HG02870 (cell line): ENCODE results near the gene TCHP.

ENCODE experiments used
- ATAC-seq: cut with Tn5 transposase; IDR thresholded peaks from one replicate; pipeline ENCODE4 v1.9.1; 2021; ENCODE audit warnings: mild to moderate bottlenecking, moderate library complexity; ENCODE audit not compliant: unreplicated experiment

TCHP gene

GRCh38 chr12:109931143-109931542, 31.1 kb downstream of the TCHP start:
- no peak for ATAC-seq

- ATAC-seq: no peak
These were observed 32.9 kb downstream of the TCHP start for GRCh38 chr12:109932878-109933503.

- no peak for ATAC-seq
These were observed 34.0 kb downstream of the TCHP start for GRCh38 chr12:109934026-109934425.

GRCh38 chr12:109937371-109937770, 37.3 kb downstream of the TCHP start:
- no peak for ATAC-seq

GRCh38 chr12:109938947-109939346, 38.9 kb downstream of the TCHP start:
- no peak for ATAC-seq

- ATAC-seq: no peak
These were observed 39.4 kb downstream of the TCHP start for GRCh38 chr12:109939504-109939903.

- ATAC-seq: no peak
These were observed 40.4 kb downstream of the TCHP start for GRCh38 chr12:109940339-109940923.

GRCh38 chr12:109943811-109944210, 43.7 kb downstream of the TCHP start:
- ATAC-seq: no peak

- ATAC-seq: no peak
These were observed 44.7 kb downstream of the TCHP start for GRCh38 chr12:109944561-109945359.

GRCh38 chr12:109946505-109946904, 46.4 kb downstream of the TCHP start:
- ATAC-seq: no peak

- no peak for ATAC-seq
These were observed 46.8 kb downstream of the TCHP start for GRCh38 chr12:109946913-109947312.

- ATAC-seq: no peak
These were observed 47.4 kb downstream of the TCHP start for GRCh38 chr12:109947521-109947920.

- no peak for ATAC-seq
These were observed 48.3 kb downstream of the TCHP start for GRCh38 chr12:109948368-109948767.

- no peak for ATAC-seq
These were observed 49.0 kb downstream of the TCHP start for GRCh38 chr12:109949089-109949488.

- ATAC-seq: no peak
These were observed 50.6 kb downstream of the TCHP start for GRCh38 chr12:109950625-109951024.

GRCh38 chr12:109951136-109951535, 51.1 kb downstream of the TCHP start:
- no peak for ATAC-seq

GRCh38 chr12:109951751-109952150, 51.7 kb downstream of the TCHP start:
- no peak for ATAC-seq

GRCh38 chr12:109952160-109952858, 52.2 kb downstream of the TCHP start:
- ATAC-seq: no peak

- ATAC-seq: no peak
These were observed 52.8 kb downstream of the TCHP start for GRCh38 chr12:109952873-109953272.

GRCh38 chr12:109953656-109954055, 53.6 kb downstream of the TCHP start:
- no peak for ATAC-seq

- no peak for ATAC-seq
These were observed 58.3 kb downstream of the TCHP start for GRCh38 chr12:109958374-109958773.
